H1 (cell line): ENCODE results near the gene SLC28A2. TPM values are rescaled to one million over a fixed set of nuclear protein-coding genes. Genes with fewer than 3 reads are reported as not detected.

Source experiments
- CREB1 ChIP-seq: IDR thresholded peaks from 2 replicates; pipeline ENCODE4 v1.6.1; 2012; ENCODE audit warnings: inconsistent platforms
- GTF2F1 ChIP-seq: IDR thresholded peaks from 2 replicates; pipeline ENCODE4 v1.6.1; 2012; ENCODE audit warnings: low read depth, low read length, improper control_type of control experiment, borderline replicate concordance
- JUN ChIP-seq: IDR thresholded peaks from 2 replicates; pipeline ENCODE4 v1.6.1; 2011; ENCODE audit warnings: low read depth, mild to moderate bottlenecking, improper control_type of control experiment, low read length
- SAP30 ChIP-seq: fragments of 300-600 bp; sonication (generic); IDR thresholded peaks from 2 replicates; pipeline ENCODE4 v1.7.1; 2012; ENCODE audit warnings: low read length, moderate library complexity, mild to moderate bottlenecking, inconsistent platforms; ENCODE audit not compliant: insufficient read depth, insufficient replicate concordance
- SP1 ChIP-seq: IDR thresholded peaks from 2 replicates; pipeline ENCODE4 v1.6.1; 2011; ENCODE audit warnings: low read depth, low read length
- SUZ12 ChIP-seq: fragments of 200-600 bp; sonication (generic); IDR thresholded peaks from 2 replicates; pipeline ENCODE4 v1.6.1; 2012; ENCODE audit warnings: mild to moderate bottlenecking, inconsistent platforms, low read length, moderate library complexity, mixed read lengths
- TAF7 ChIP-seq: optimal IDR thresholded peaks from 2 replicates; pipeline ENCODE3; 2011; ENCODE audit warnings: low read depth, mild to moderate bottlenecking, inconsistent platforms, low read length, moderate library complexity, borderline replicate concordance
- polyA plus RNA-seq, 7 experiments: library from polyadenylated mRNA; depleted of rRNA in 3 of 7; stranded (reverse) in 5 of 7; unstranded in 2 of 7; fragments of >200 nt in 5 of 7; fragments of 200-250 nt in 2 of 7; gene quantifications; 1 replicate in 5 of 7; 2 replicates in 1 of 7; 4 replicates in 1 of 7; pipeline versions ENCODE4 v1.2.1 to v1.2.3, GENCODE V29; 2011 to 2013; ENCODE audit warnings: missing spikeins in 2 of 7, mixed read lengths in 2 of 7
- total RNA-seq: library from RNA; stranded (reverse); fragmentation: NEBNext Ultra II Directional; extraction: Animal tissue kit (Norgen Biotek cat#: 25700); gene quantifications from 2 replicates; pipeline ENCODE4 v1.2.1, GENCODE V29; 2021

SLC28A2 gene
- total and polyA plus RNA-seq, 2 of the 8 experiments (the other 6 are each of a cell fraction or from before 2014, with no cell fraction given) = 0.11 TPM; not detected in 1

DNA sequence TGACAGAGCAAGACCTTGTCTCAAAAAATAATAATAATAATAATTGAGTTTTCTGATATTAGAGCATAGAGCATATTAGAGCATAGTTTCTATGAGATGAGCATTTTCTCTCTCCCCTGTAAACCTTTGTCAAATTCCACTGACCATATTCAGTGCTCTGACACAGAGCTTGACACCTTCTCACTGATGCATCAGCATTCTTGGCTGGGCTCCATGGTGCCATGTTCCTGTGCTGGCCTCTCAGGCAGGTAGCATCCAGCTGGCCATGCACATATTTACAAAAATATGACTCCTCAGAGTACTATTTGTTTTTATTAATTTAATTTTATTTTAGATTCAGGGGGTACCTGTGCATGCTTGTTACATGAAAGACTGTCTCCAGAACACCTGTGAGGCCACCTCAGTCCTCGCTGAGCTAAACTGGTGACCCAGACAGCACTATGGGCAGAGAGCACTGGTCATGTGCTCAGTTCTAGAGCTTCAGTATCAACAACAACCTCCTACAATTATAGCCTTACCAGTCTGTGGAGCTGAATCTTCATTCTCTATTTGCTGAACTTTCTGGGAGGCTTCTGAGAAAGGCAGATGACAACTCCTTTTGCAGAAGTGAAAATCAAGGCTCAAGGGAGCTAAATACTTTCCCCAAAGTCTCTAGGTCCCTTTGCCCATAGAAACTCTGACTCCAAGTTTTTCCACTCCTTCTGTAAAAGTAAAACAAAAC, 21.6 kb upstream of the SLC28A2 start (continued):
- TF ChIP-seq GTF2F1 (no peak), SP1 (no peak), SAP30 (no peak), CREB1 (no peak), TAF7 (no peak), SUZ12 (no peak), JUN (no peak)
